GM18520 (cell line): Measurements from ENCODE around the gene NCS1.
"Not testable (repeated sequence)": the region's sequence is repeated elsewhere in the genome, so short reads cannot be mapped to it uniquely, and the experiment has no call there.

ENCODE experiments used
- ATAC-seq: cut with Tn5 transposase; IDR thresholded peaks from one replicate; pipeline ENCODE4 v1.9.1; 2021; ENCODE audit not compliant: unreplicated experiment

Gene NCS1

GRCh38 chr9:130259044-130259443, 86.8 kb downstream of the NCS1 start:
- ATAC-seq = no peak

GRCh38 chr9:130260816-130261765, 88.9 kb downstream of the NCS1 start:
- ATAC-seq = no peak

- ATAC-seq = no peak
Measured at GRCh38 chr9:130262061-130262745, 90.0 kb downstream of the NCS1 start.

GRCh38 chr9:130262771-130263170, 90.6 kb downstream of the NCS1 start:
- ATAC-seq = no peak

- no peak for ATAC-seq
Measured at GRCh38 chr9:130263601-130264413, 91.6 kb downstream of the NCS1 start.

GRCh38 chr9:130264414-130265350, 92.5 kb downstream of the NCS1 start:
- ATAC-seq = no peak

- ATAC-seq = no peak
Measured at GRCh38 chr9:130265431-130266235, 93.4 kb downstream of the NCS1 start, which contains the start of gene HMCN2. Gene HMCN2 (plus strand): TSS chr9:130265760. CDS start chr9:130265879, 119 bp downstream.

- ATAC-seq = no peak
Measured at GRCh38 chr9:130266236-130267098, 94.3 kb downstream of the NCS1 start.

- no peak for ATAC-seq
Measured at GRCh38 chr9:130267930-130268329, 95.7 kb downstream of the NCS1 start.

- no peak for ATAC-seq
Measured at GRCh38 chr9:130268521-130269211, 96.5 kb downstream of the NCS1 start.

GRCh38 chr9:130271473-130271872, 99.3 kb downstream of the NCS1 start:
- ATAC-seq = no peak

GRCh38 chr9:130275156-130275555, 103.0 kb downstream of the NCS1 start:
- no peak for ATAC-seq

- ATAC-seq = no peak
Measured at GRCh38 chr9:130276121-130276520, 103.9 kb downstream of the NCS1 start.

- ATAC-seq = no peak
Measured at GRCh38 chr9:130276955-130277354, 104.8 kb downstream of the NCS1 start.

- not testable (repeated sequence) for ATAC-seq
Measured at GRCh38 chr9:130277525-130277924, 105.3 kb downstream of the NCS1 start.

- ATAC-seq = no peak
Measured at GRCh38 chr9:130283539-130284248, 111.5 kb downstream of the NCS1 start.

- ATAC-seq = no peak
Measured at GRCh38 chr9:130284249-130284625, 112.0 kb downstream of the NCS1 start.
